A549 (cell line): Measurements from ENCODE around the gene ACIN1. TPM values are rescaled to one million over a fixed set of nuclear protein-coding genes. Genes with fewer than 3 reads are reported as not detected.

Source experiments
- ATAC-seq, 2 experiments: fragments of 200-7000 bp in 1 of 2; fragments of >200 bp in 1 of 2; cut with Nextera tagmentation in 1 of 2; cut with Tn5 transposase in 1 of 2; 3 replicates each; pipeline versions ENCODE4 v1.8.0 to v1.9.1; 2018 to 2020; ENCODE audit warnings: mild to moderate bottlenecking in 1 of 2, moderate library complexity in 1 of 2
- CTCF ChIA-PET: fragments of 300-600 bp; sonication (Branson Sonifier 250); formaldehyde crosslinking; extraction: SDS; loops from one replicate; lab custom pipeline; 2021; ENCODE audit warnings: antibody characterized with exemption, inconsistent platforms; lab: Yijun Ruan, JAX
- POLR2A ChIA-PET: fragments of 350-600 bp; formaldehyde crosslinking; extraction: SDS; loops from one replicate; lab custom pipeline; 2021; ENCODE audit warnings: antibody characterized with exemption, inconsistent platforms; lab: Yijun Ruan, JAX
- DNase-seq, 2 experiments: peaks; one replicate each; pipeline versions ENCODE4 v3.0.0 to v3.0.0-alpha.2; 2011 to 2016; ENCODE audit warnings: low read depth in 1 of 2, low spot score in 1 of 2
- FAIRE-seq: peaks from 2 replicates; lab custom pipeline; 2011; peaks lifted over from hg19 to GRCh38; lab: Jason Lieb, UNC
- H3K27ac ChIP-seq, 2 experiments: fragments of >200 bp; sonication (Bioruptor Twin); formaldehyde crosslinking; 3 replicates each; pipeline ENCODE4 v1.5.1; 2016 to 2017
- H3K4me1 ChIP-seq: fragments of >200 bp; sonication (Bioruptor Twin); formaldehyde crosslinking; 3 replicates; pipeline ENCODE4 v1.6.1; 2016
- H3K4me2 ChIP-seq: fragments of >200 bp; sonication (Bioruptor Twin); formaldehyde crosslinking; 3 replicates; pipeline ENCODE4 v1.6.1; 2016
- H3K4me3 ChIP-seq: fragments of >200 bp; sonication (Bioruptor Twin); formaldehyde crosslinking; 3 replicates; pipeline ENCODE4 v1.5.1; 2016
- H3K9me3 ChIP-seq: fragments of >200 bp; sonication (Bioruptor Twin); formaldehyde crosslinking; 3 replicates; pipeline ENCODE4 v1.6.1; 2016
- BHLHE40 ChIP-seq: IDR thresholded peaks from 2 replicates; pipeline ENCODE4 v1.6.1; 2012; ENCODE audit warnings: low read depth, low read length, inconsistent platforms
- ESRRA ChIP-seq: fragments of 150-350 bp; IDR thresholded peaks from 2 replicates; pipeline ENCODE4 v1.6.1; 2014; ENCODE audit warnings: mild to moderate bottlenecking, low read length, borderline replicate concordance
- FOSB ChIP-seq: fragments of 250-450 bp; sonication (Bioruptor Pico); IDR thresholded peaks from 2 replicates; pipeline ENCODE4 v1.5.0; 2020; ENCODE audit warnings: mild to moderate bottlenecking, moderate library complexity
- HDAC2 ChIP-seq: fragments of 200-600 bp; sonication (generic); IDR thresholded peaks from 2 replicates; pipeline ENCODE4 v1.6.1; 2016
- KDM1A ChIP-seq: fragments of 200-600 bp; sonication (generic); IDR thresholded peaks from 2 replicates; pipeline ENCODE4 v1.6.1; 2016; ENCODE audit warnings: low read depth, mild to moderate bottlenecking
- MYC ChIP-seq: IDR thresholded peaks from 2 replicates; pipeline ENCODE4 v1.6.1; 2012; ENCODE audit warnings: mild to moderate bottlenecking, inconsistent platforms, low read length, improper control_type of control experiment, borderline replicate concordance
- RAD21 ChIP-seq, 2 experiments: fragments of >200 bp in 1 of 2; sonication (Bioruptor Twin) in 1 of 2; formaldehyde crosslinking in 1 of 2; IDR thresholded peaks in 1 of 2; conservative IDR thresholded peaks in 1 of 2; 2 replicates in 1 of 2; 3 replicates in 1 of 2; pipeline ENCODE4 v1.6.1; 2012 to 2018; ENCODE audit warnings: inconsistent platforms in 1 of 2
- SMC3 ChIP-seq: fragments of >200 bp; sonication (Bioruptor Twin); formaldehyde crosslinking; IDR thresholded peaks from 3 replicates; pipeline ENCODE4 v1.6.1; 2018; ENCODE audit warnings: inconsistent platforms
- TP53 ChIP-seq: fragments of 250-450 bp; sonication (Bioruptor Pico); IDR thresholded peaks from 2 replicates; pipeline ENCODE4 v1.5.0; 2021; ENCODE audit warnings: mild to moderate bottlenecking, moderate library complexity
- WGBS: methylation state at CpG from one replicate; pipeline ENCODE4 v1.1.6; 2017; ENCODE audit errors: missing lambda C conversion rate; 5-methylcytosine and 5-hydroxymethylcytosine counted together
- polyA plus RNA-seq, 4 experiments: library from polyadenylated mRNA; depleted of rRNA in 3 of 4; stranded (reverse); fragments of >200 nt; fragmentation: RNase III in 1 of 4; extraction: RNeasy Plus Mini Kit Qiagen cat#74134 plus additional on column Dnase treatment in 1 of 4; gene quantifications; 2 replicates in 3 of 4; 3 replicates in 1 of 4; pipeline ENCODE4 v1.2.3, GENCODE V29; 2011 to 2017
- TF ChIP-seq, protein P1 (sequence below): fragments of >200 bp; sonication (Bioruptor Twin); formaldehyde crosslinking; IDR thresholded peaks from 3 replicates; pipeline ENCODE4 v1.6.1; 2016
- TF ChIP-seq, protein P2 (sequence below): fragments of >200 bp; sonication (Bioruptor Twin); formaldehyde crosslinking; IDR thresholded peaks from 3 replicates; pipeline ENCODE4 v1.5.1; 2016

Gene ACIN1
- polyA plus RNA-seq, 2 of the 4 experiments (the other 2 are of a cell fraction), result 140 to 147 TPM

DNA sequence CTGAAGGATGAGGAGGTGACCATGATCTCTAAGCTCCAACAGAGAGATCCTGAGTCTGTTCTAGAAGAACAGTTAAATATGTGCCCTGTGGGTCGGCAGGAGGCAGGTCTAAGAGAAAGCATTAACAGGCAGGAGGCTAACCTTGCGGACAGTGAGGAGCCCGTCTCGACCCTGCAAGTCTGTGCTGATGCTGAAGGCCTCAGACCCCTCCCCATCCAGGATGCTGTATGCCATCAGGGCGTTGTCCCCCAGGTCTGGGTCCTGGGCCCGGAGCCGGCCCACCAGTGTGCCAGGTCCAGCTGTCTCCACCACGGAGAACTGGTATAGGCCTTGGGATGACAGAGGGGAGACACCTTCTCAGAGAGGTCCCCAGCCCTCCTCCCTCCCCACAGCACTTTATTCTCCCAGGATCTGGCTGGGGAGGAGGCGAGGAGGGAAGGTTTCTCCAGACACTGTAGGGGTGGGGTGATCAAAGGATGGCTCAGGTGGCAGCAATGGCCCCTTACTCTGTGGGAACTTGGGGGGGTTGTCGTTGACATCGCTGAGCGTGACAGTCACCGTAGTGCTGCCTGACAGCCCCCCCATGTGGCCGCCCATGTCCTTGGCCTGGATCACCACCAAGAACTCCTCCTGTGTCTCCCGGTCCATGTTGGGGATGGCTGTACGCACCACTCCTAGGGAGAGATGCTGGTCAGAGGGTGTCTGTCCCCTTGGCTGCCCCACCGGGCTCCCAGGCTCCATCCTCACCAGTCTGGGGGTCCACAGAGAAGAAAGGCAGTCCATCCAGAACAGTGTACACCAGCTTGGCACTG, 40.7 kb downstream of the ACIN1 start:
- no peak overlapping the region for H3K4me2 ChIP-seq
- TF ChIP-seq FOSB (CRISPR knock-in tag), result no peak
- peak; percentile 19 to 36; a peak in 2 of 5 replicates for TF ChIP-seq RAD21 (conservative IDR thresholded peaks at IDR 0.05 in 1 of 2, IDR thresholded peaks at IDR 0.05 in 1 of 2)
- TF ChIP-seq ESRRA, result no peak
- TF ChIP-seq, all 56 proteins: peak for 1
- DNase-seq, result no peak
- H3K4me3 ChIP-seq, result no peak overlapping the region
- H3K27ac ChIP-seq, result no peak overlapping the region
- peaks cover 21% of the 10 kb centered on the region for H3K4me1 ChIP-seq
- 85% methylated on average over 11 of the region's 17 CpGs for WGBS
- POLR2A ChIA-PET, result interaction anchor here (0.5 kb wide), 1 partner anchor 139 kb away, joined by 3 read pairs; no protein-coding TSS in a partner anchor
- FAIRE-seq, result no peak
- ATAC-seq, result no peak
- no peaks in the 10 kb centered on the region for H3K9me3 ChIP-seq
- CTCF ChIA-PET, result interaction anchor here (0.8 to 33.8 kb wide), 13 partner anchors 8 to 66 kb away, joined by 3 to 1206 read pairs (median 6); partner anchors contain the start of genes AJUBA and PSMB11

DNA sequence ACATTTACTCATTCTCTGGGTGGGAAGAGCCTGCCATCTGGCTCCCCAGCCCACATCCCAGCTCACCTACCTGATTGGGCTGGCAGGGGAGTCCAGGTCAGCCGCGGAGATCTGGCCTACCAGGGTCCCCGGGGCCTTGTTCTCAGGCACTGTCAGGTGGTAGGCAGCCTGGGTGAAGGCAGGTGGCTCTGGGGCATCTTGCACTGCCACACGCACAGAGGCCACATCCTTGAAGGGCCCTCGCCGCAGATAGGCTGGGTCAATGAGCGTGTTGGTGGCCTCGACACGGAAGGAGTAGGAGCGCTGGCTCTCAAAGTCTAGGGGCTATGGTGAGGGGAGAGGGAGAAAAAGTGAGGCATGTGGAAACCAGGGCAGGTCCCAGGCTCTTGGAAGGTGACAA, 41.5 kb downstream of the ACIN1 start:
- no peak overlapping the region for H3K4me3 ChIP-seq
- H3K9me3 ChIP-seq, result no peaks in the 10 kb centered on the region
- 91% methylated on average over 8 of the region's 10 CpGs for WGBS
- no peak for DNase-seq
- FAIRE-seq, result no peak
- peaks cover 18% of the 10 kb centered on the region for H3K4me1 ChIP-seq
- no peak overlapping the region for H3K4me2 ChIP-seq
- no peak overlapping the region for H3K27ac ChIP-seq
- POLR2A ChIA-PET, result interaction anchor here (0.5 kb wide), 1 partner anchor 138 kb away, joined by 3 read pairs; no protein-coding TSS in a partner anchor
- CTCF ChIA-PET, result interaction anchor here (0.8 to 33.8 kb wide), 6 partner anchors 10 to 65 kb away, joined by 3 to 1206 read pairs (median 4); partner anchors contain the start of gene AJUBA
- TF ChIP-seq MYC (no peak), TP53 (CRISPR knock-in tag) (no peak), BHLHE40 (no peak), KDM1A (no peak)
- TF ChIP-seq, protein P1, sequence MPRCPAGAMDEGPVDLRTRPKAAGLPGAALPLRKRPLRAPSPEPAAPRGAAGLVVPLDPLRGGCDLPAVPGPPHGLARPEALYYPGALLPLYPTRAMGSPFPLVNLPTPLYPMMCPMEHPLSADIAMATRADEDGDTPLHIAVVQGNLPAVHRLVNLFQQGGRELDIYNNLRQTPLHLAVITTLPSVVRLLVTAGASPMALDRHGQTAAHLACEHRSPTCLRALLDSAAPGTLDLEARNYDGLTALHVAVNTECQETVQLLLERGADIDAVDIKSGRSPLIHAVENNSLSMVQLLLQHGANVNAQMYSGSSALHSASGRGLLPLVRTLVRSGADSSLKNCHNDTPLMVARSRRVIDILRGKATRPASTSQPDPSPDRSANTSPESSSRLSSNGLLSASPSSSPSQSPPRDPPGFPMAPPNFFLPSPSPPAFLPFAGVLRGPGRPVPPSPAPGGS, result no peak
- no peak for ATAC-seq

DNA sequence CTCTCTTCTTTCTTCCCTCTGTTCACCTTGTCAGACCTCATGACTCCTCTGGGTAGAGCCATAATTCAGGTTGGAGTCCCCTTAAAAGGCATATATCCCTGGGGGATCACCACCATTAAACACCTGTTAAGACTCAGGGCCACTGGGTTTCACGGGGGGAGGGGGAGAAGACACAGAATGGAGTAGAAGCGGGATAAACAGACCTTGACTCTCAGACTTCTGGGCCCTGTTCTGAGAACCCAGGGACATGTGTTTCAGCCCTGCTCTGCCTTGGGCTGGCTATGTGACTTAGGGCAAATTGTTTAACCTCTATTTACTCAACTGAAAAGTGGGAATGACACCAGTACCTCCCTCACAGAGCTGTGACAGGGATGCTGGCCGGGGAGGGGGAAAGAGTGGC, 42.3 kb downstream of the ACIN1 start:
- H3K4me1 ChIP-seq, result peaks cover 15% of the 10 kb centered on the region
- no peak overlapping the region for H3K4me3 ChIP-seq
- no peak for TF ChIP-seq HDAC2
- FAIRE-seq, result no peak
- no peak for ATAC-seq
- POLR2A ChIA-PET, result no interaction called here
- no peak overlapping the region for H3K4me2 ChIP-seq
- 64% methylated on average over 3 of the region's 3 CpGs for WGBS
- H3K27ac ChIP-seq, result no peak overlapping the region
- CTCF ChIA-PET, result interaction anchor here (0.9 to 33.8 kb wide), 5 partner anchors 9 to 64 kb away, joined by 5 to 1206 read pairs (median 9); partner anchors contain the start of gene AJUBA
- no peak for DNase-seq
- no peaks in the 10 kb centered on the region for H3K9me3 ChIP-seq

DNA sequence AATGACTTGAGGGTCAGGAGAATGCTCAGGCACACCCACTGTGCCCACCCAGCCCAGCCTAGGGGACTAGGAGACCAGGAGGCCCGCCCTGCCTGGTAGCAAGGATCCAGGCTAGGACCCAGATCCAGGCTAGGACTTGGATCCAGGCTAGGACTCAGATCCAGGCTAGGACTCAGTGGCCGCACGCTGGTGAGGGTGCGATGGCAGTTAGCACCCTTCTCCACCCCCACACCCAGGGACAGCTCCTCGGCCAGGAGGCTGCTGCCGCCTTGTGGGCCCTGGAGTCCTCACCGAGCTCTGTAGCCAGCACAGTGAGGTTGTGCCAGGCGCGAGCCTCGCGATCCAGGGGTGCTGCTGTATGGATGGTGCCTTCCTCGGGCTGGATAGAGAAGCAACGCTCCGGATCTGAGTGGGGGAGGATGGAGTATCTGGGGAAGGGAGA, 42.7 kb downstream of the ACIN1 start:
- ATAC-seq, result peak in 1 of 2 experiments; percentile 39; a peak in 3 of 6 replicates
- peak in 1 of 2 experiments; percentile 48 for DNase-seq
- CTCF ChIA-PET, result interaction anchor here (0.9 to 33.8 kb wide), 6 partner anchors 9 to 122 kb away, joined by 3 to 1206 read pairs (median 8); partner anchors contain the start of gene AJUBA
- no peak overlapping the region for H3K27ac ChIP-seq
- peaks cover 15% of the 10 kb centered on the region for H3K4me1 ChIP-seq
- 79% methylated on average over 8 of the region's 14 CpGs for whole genome bisulfite sequencing
- H3K9me3 ChIP-seq, result no peaks in the 10 kb centered on the region
- FAIRE-seq, result no peak
- TF ChIP-seq RAD21 (conservative IDR thresholded peaks at IDR 0.05 in 1 of 2, IDR thresholded peaks at IDR 0.05 in 1 of 2) (peak in 1 of 2 experiments; percentile 56; a peak in 3 of 5 replicates), SMC3 (0 out of 3 replicates have a peak, but pooled peaks have one; percentile 26)
- TF ChIP-seq, protein P2, sequence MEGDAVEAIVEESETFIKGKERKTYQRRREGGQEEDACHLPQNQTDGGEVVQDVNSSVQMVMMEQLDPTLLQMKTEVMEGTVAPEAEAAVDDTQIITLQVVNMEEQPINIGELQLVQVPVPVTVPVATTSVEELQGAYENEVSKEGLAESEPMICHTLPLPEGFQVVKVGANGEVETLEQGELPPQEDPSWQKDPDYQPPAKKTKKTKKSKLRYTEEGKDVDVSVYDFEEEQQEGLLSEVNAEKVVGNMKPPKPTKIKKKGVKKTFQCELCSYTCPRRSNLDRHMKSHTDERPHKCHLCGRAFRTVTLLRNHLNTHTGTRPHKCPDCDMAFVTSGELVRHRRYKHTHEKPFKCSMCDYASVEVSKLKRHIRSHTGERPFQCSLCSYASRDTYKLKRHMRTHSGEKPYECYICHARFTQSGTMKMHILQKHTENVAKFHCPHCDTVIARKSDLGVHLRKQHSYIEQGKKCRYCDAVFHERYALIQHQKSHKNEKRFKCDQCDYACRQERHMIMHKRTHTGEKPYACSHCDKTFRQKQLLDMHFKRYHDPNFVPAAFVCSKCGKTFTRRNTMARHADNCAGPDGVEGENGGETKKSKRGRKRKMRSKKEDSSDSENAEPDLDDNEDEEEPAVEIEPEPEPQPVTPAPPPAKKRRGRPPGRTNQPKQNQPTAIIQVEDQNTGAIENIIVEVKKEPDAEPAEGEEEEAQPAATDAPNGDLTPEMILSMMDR, result no peak
- no peak overlapping the region for H3K4me3 ChIP-seq
- POLR2A ChIA-PET, result no interaction called here
- H3K4me2 ChIP-seq, result no peak overlapping the region
